Prostate gland (tissue), 2 donors: ENCODE data around the gene B3GNT5. TPM values are rescaled to one million over a fixed set of nuclear protein-coding genes. Genes with fewer than 3 reads are reported as not detected.

Source experiments
- DNase-seq: peaks from one replicate; pipeline ENCODE4 v3.0.0-alpha.2; 2019; ENCODE audit warnings: low spot score
- H3K27ac ChIP-seq, 2 donors: fragments of 200-600 bp; sonication (generic); 2 replicates each; pipeline ENCODE4 v1.5.1; 2017 to 2019
- H3K27me3 ChIP-seq: fragments of 200-600 bp; sonication (generic); replicated peaks from 2 replicates; pipeline ENCODE4 v1.5.1; 2019; ENCODE audit not compliant: insufficient read depth
- H3K36me3 ChIP-seq, 2 donors: fragments of 200-600 bp; sonication (generic); 1 replicate in 1 of 2; 2 replicates in 1 of 2; pipeline versions ENCODE4 v1.5.1 to v1.8.1; 2017 to 2019
- H3K4me1 ChIP-seq: fragments of 200-600 bp; sonication (generic); replicated peaks from 2 replicates; pipeline ENCODE4 v1.5.1; 2019
- H3K4me3 ChIP-seq, 2 donors: fragments of 200-600 bp; sonication (generic); 2 replicates each; pipeline ENCODE4 v1.5.1; 2017 to 2019
- H3K9me3 ChIP-seq: fragments of 200-600 bp; sonication (generic); 2 replicates; pipeline ENCODE4 v1.5.1; 2017
- CTCF ChIP-seq, 4 experiments: fragments of 200-600 bp in 2 of 4; fragments of 450-650 bp in 2 of 4; sonication (generic) in 2 of 4; IDR thresholded peaks; 1 replicate in 3 of 4; 2 replicates in 1 of 4; pipeline ENCODE4 v1.5.1; 2016 to 2019; ENCODE audit warnings: antibody characterized with exemption in 4 of 4, mild to moderate bottlenecking in 2 of 4, moderate library complexity in 2 of 4
- POLR2A ChIP-seq: fragments of 450-650 bp; IDR thresholded peaks from one replicate; pipeline ENCODE4 v1.6.1; 2016; ENCODE audit warnings: antibody characterized with exemption, mild to moderate bottlenecking
- POLR2AphosphoS5 ChIP-seq: sonication (generic); formaldehyde crosslinking; IDR thresholded peaks from one replicate; pipeline ENCODE4 v1.6.1; 2017; ENCODE audit warnings: antibody characterized with exemption
- WGBS: methylation state at CpG from one replicate; pipeline ENCODE4 v1.1.5; 2018; 5-methylcytosine and 5-hydroxymethylcytosine counted together
- intact Hi-C: fragments of 100-400 bp; cut with DNase I; formaldehyde crosslinking; loops from one replicate; pipeline ENCODE4 v1.14.2; 2022
- total RNA-seq, 2 donors: library from RNA; depleted of rRNA; stranded (reverse); fragments of >200 nt; gene quantifications; one replicate each; pipeline ENCODE4 v1.1.0, GENCODE V29; 2016

B3GNT5 gene
- total RNA-seq, 2 donors from 2014 or later: 5.9 to 7.2 TPM

GRCh38 chr3:183233966-183234365, 19.1 kb upstream of the B3GNT5 start:
- H3K4me3 ChIP-seq: no peak overlapping the region
- no peaks in the 10 kb centered on the region for H3K9me3 ChIP-seq
- WGBS: 60% methylated on average over 4 of the region's 4 CpGs
- H3K27ac ChIP-seq: no peak overlapping the region
- intact Hi-C loops: no loop called here
- DNase-seq: no peak
- H3K36me3 ChIP-seq: no peaks in the 10 kb centered on the region
- TF ChIP-seq POLR2A: no peak
- TF ChIP-seq POLR2AphosphoS5: no peak
- TF ChIP-seq CTCF (IDR thresholded peaks at IDR 0.05): no peak
- no peaks in the 10 kb centered on the region for H3K4me1 ChIP-seq
- H3K27me3 ChIP-seq: no peaks in the 10 kb centered on the region

GRCh38 chr3:183239046-183239445, 14.0 kb upstream of the B3GNT5 start:
- Histone ChIP-seq H3K27me3 (peaks cover 2% of the 10 kb centered on the region), H3K36me3 (no peaks in the 10 kb centered on the region), H3K4me1 (no peaks in the 10 kb centered on the region), H3K4me3 (no peak overlapping the region), H3K27ac (no peak overlapping the region), H3K9me3 (no peaks in the 10 kb centered on the region)
- WGBS: 70% methylated on average over 5 of the region's 5 CpGs
- DNase-seq: no peak
- intact Hi-C loops: no loop called here
- TF ChIP-seq POLR2A (no peak), CTCF (IDR thresholded peaks at IDR 0.05) (no peak), POLR2AphosphoS5 (no peak)

GRCh38 chr3:183242431-183242830, 10.6 kb upstream of the B3GNT5 start:
- intact Hi-C loops: no loop called here
- H3K4me1 ChIP-seq: no peaks in the 10 kb centered on the region
- H3K9me3 ChIP-seq: no peaks in the 10 kb centered on the region
- peaks cover 2% of the 10 kb centered on the region for H3K27me3 ChIP-seq
- H3K27ac ChIP-seq: no peak overlapping the region
- no peak overlapping the region for H3K4me3 ChIP-seq
- 93% methylated on average over 1 of the region's 1 CpG for WGBS
- no peaks in the 10 kb centered on the region for H3K36me3 ChIP-seq
- no peak for DNase-seq
- TF ChIP-seq CTCF (IDR thresholded peaks at IDR 0.05) (no peak), POLR2AphosphoS5 (no peak), POLR2A (no peak)

DNA sequence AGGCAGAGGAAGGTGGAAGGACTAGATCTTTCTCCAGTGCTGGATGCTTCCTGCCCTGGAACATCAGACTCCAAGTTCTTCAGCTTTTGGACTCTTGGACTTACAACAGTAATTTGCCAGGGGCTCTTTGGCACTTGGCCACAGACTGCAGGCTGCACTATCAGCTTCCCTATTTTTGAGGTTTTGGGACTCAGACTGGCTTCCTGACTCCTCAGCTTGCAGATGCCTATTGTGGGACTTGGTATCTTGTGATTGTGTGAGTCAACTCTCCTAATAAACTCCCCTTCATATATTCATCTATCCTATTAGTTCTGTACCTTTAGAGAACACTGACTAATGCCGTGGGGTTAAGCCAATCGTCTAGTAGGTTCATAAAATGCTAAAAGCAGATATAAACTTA, 8.8 kb upstream of the B3GNT5 start:
- Histone ChIP-seq H3K27me3 (no peaks in the 10 kb centered on the region), H3K27ac (no peak overlapping the region), H3K4me3 (no peak overlapping the region), H3K36me3 (no peaks in the 10 kb centered on the region), H3K4me1 (no peaks in the 10 kb centered on the region), H3K9me3 (no peaks in the 10 kb centered on the region)
- intact Hi-C loops: no loop called here
- no peak for DNase-seq
- 82% methylated on average over 2 of the region's 2 CpGs for WGBS
- no peak for TF ChIP-seq POLR2AphosphoS5
- TF ChIP-seq CTCF (IDR thresholded peaks at IDR 0.05): no peak
- TF ChIP-seq POLR2A: no peak

DNA sequence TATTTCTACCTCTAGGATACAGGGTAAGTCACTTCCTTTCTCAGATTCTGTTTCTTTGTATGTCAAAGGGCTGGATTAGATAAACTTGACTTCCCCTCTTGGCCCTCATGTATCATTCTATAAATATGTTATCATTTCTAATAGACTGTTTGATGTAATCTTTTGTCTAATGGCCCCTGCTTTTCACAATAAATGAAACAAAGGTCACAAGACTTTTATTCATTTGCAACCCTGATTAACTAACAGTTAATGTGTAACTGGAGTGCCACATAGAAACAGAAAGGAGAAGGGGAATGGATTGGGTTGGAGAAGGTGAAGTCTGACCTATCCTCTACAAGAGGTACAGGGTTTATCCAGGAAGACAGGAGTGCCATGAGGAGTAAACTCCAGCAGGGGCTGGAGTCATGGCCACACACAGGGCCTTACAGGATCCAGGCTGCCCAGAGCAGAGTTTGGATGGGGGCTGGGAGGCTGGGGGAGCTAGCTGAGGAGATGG, 8.0 kb upstream of the B3GNT5 start:
- H3K27ac ChIP-seq: no peak overlapping the region
- H3K36me3 ChIP-seq: no peaks in the 10 kb centered on the region
- intact Hi-C loops: no loop called here

More for the DNA sequence above, 8.0 kb upstream of the B3GNT5 start:
- H3K9me3 ChIP-seq: no peaks in the 10 kb centered on the region
- H3K27me3 ChIP-seq: no peaks in the 10 kb centered on the region
- H3K4me1 ChIP-seq: no peaks in the 10 kb centered on the region
- no peak overlapping the region for H3K4me3 ChIP-seq
- TF ChIP-seq CTCF (IDR thresholded peaks at IDR 0.05) (no peak), POLR2A (no peak), POLR2AphosphoS5 (no peak)
- no peak for DNase-seq
